Astrocyte of the cerebellum (primary cell): ENCODE data around the gene ILF2.

Experiments
- DNase-seq: peaks from one replicate; pipeline ENCODE4 v3.0.0-alpha.2; 2011; ENCODE audit warnings: low read depth
- H3K4me3 ChIP-seq: 2 replicates; pipeline ENCODE4 v1.5.1; 2011; ENCODE audit warnings: mild to moderate bottlenecking, low read depth, low read length, moderate library complexity
- in situ Hi-C: cut with HindIII; loops from 2 replicates; pipeline ENCODE4 v1.10.0; 2017; ENCODE audit warnings: low sequenced_read_pairs
- TF ChIP-seq, protein P1 (sequence below): IDR thresholded peaks from 2 replicates; pipeline ENCODE4 v1.5.1; 2012; ENCODE audit warnings: low read length, low read depth, moderate library complexity, mild to moderate bottlenecking; ENCODE audit errors: missing control alignments

The ILF2 gene

DNA sequence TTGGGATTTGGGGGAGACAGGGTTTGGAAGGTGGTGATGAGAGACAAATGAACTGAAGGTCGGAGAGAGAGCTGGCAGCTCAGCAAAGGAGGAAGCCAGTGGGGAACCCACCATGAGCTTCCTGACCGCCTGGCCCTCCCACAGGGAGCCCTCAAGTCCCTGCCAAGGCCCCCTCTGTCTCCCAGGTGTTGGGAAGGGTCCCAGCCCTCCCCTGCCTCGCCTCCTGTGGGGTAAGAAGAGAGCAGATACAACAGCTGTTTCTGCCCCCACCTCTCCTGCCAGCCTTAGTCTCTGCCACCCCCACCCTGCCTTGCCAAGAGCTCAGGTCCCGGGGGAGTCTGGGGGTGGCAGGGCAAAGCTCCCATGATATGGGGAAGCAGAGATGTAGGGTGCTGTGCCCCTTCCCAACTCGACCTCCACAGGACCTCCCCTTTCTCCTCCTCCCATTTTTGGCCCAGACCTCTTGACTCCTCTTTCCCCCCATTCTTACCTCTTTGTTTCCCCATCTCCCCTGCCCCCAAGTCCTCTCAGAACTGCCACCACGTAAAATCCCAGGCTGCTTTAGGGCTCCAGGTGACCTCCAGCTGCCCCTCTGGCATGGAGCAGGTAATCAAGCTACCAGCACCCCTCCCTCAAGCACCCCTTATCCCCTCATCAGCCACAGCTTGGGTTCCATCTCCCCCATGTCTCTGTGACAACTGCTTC lies 42.0 kb downstream of the ILF2 start:
- TF ChIP-seq, protein P1, sequence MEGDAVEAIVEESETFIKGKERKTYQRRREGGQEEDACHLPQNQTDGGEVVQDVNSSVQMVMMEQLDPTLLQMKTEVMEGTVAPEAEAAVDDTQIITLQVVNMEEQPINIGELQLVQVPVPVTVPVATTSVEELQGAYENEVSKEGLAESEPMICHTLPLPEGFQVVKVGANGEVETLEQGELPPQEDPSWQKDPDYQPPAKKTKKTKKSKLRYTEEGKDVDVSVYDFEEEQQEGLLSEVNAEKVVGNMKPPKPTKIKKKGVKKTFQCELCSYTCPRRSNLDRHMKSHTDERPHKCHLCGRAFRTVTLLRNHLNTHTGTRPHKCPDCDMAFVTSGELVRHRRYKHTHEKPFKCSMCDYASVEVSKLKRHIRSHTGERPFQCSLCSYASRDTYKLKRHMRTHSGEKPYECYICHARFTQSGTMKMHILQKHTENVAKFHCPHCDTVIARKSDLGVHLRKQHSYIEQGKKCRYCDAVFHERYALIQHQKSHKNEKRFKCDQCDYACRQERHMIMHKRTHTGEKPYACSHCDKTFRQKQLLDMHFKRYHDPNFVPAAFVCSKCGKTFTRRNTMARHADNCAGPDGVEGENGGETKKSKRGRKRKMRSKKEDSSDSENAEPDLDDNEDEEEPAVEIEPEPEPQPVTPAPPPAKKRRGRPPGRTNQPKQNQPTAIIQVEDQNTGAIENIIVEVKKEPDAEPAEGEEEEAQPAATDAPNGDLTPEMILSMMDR, result no peak
- DNase-seq, result no peak
- no peak overlapping the region for H3K4me3 ChIP-seq
- in situ Hi-C loops, result no loop called here

DNA sequence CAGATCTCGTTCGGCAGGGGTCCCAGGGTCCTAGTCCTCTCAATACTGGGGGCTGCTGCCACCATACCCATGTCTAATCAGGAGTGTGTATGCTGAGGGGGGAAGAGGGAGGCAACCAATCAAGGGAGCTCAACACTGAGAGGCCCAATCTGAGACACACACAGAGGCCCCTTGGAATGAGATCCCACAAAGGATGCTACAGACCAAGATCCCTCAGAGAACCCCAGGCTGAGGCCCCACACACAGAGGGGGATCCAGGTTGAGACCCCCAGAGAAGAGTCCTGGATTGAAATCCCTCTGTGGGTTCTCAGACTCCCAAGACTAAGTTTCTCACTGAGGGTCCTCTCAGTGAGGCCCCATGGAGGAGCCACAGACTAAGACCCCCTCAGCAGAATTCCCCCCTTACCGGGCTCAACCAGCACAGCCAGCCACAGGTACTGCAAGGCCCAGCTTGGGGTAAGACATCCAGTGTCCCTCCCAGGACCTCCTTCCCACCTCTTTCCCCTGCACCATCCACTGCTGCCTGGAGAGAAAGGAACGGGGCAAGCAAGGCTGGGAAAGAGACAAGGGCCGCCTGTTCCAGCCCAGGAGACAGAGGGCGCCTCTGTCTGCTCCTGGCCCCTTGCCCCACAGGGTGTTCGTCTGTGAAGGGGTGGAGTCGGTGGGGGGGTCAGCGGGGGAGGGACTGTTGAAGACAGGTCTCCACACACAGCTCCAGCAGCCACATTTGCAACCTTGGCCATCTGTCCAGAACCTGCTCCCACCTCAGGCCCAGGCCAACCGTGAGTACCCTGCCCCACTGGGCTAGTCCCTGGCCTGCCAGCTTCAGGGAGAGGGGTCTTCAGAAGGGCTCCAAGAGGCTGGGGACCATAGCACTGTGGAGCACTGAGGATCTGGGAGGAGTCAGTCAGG lies 42.8 kb downstream of the ILF2 start, which contains the start of gene S100A1:
TSS of gene S100A1 (plus strand) at position 720 of the 912 bp plus-strand sequence. CDS start 2,088 bp downstream, outside the sequence.
- DNase-seq, result no peak
- in situ Hi-C loops, result no loop called here
- TF ChIP-seq, protein P1, result no peak
- peak within 1 kb of the TSS; percentile 59 for H3K4me3 ChIP-seq

DNA sequence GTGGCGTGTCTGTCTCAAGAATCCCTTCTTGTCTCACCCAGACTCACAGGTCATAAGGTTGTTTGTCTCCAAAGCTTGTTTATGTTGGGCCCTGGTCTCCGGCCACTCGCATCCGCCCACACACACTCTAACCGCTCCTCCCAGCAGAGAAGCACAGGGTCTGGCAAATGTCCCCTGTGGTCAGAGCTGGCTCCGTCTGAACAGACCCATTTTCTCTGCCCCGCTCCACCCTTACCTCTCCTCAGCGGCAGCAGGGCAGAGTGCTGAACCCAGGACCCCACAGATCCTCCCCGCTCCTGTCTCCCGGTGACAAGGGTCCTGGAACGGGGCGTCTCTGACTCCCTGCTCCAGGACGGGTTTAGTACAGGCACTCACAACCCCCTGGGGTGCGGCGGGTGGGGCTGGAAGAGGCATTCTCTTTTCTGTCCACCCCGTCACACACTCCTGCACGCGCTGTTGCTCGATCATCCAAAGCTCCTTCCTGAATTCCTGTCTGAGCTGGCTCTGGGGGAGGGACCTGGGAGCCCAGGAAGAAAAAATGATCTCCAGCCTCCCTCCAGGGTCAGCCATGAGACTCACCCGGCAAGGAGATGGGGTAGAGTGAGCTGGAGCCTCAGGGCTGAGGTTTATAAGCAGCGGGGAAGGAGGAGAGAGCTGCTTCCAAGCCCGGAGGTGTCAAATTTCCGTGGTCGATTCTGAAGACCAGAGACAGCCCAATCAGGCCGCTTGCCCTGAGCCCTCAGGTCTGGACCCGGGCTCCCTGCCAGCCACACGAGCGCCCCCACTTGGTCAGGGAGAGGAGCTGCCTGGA lies 43.7 kb downstream of the ILF2 start, which contains the start of gene S100A13:
TSS of gene S100A13 (minus strand) at position 602 of the 811 bp plus-strand sequence. CDS start 1,033 bp downstream, outside the sequence.
- in situ Hi-C loops, result no loop called here
- TF ChIP-seq, protein P1, result peak; percentile 76
- H3K4me3 ChIP-seq, result peak within 1 kb of the TSS; percentile 59
- peak; percentile 93 for DNase-seq

DNA sequence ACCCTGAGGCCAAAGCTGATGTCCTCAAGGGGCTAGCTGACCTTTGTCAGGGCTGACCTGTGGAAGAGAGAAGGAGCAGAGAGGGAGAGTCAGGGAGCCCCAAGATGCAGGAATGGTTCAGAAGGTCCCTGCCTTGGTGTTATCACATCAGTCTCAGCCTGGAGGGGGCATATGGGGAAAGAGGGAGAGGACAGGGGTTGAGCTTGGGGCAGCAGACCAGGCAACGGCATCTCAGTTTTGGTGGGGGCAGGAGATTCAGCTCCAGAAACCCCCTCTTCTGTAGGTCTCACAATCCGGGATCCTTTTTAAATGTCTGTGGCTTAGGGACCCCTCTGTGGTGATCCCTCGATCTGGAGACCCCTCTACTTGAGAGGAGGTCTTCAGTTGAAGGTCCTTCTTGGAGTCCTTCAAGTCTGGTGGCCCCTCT lies 44.3 kb downstream of the ILF2 start:
- no peak for DNase-seq
- TF ChIP-seq, protein P1, result no peak
- in situ Hi-C loops, result no loop called here
- H3K4me3 ChIP-seq, result peak overlapping the region; percentile 59

DNA sequence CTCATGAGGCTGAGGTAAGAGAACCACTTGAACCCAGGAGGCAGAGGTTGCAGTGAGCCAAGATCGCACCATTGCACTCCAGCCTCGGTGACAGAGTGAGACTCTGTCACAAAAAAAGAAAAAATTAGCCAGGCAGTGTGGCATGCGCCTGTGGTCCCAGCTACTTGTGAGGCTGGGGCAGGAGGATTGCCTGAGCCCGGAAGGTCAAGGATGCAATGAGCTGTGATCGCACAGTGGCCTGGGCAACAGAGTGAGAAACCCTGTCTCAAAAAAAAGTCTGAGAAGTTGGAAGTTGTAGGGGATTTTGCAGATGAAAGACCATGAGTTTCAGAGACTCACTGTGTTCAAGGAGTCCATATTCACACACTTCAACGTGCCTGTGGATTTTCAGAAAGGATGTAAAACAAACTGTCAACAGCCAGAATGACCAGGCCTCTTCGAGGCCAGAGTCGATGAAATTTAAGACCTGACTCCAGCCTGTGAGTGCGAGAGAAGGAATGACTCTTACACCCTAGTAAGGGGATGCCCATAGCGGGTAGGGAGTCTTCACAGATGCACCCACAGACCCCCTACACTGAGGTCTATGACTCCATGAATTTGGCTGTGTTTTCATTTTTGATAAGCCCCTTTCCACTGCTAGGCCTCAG lies 45.7 kb downstream of the ILF2 start:
- peak overlapping the region; percentile 4 for H3K4me3 ChIP-seq
- TF ChIP-seq, protein P1, result no peak
- no peak for DNase-seq
- in situ Hi-C loops, result no loop called here
